Mucosa of descending colon (tissue), 3 donors: ENCODE data around the gene INCA1. TPM values are rescaled to one million over a fixed set of nuclear protein-coding genes. Genes with fewer than 3 reads are reported as not detected.

Experiments
- ATAC-seq: fragments of 200-7000 bp; cut with Tn5 transposase; one replicate; pipeline ENCODE4 v1.9.1; 2020; ENCODE audit warnings: mild to moderate bottlenecking, moderate library complexity
- DNase-seq, 3 donors: peaks; one replicate each; pipeline ENCODE4 v3.0.0-alpha.2; 2020
- H3K36me3 ChIP-seq: fragments of 200-600 bp; one replicate; pipeline ENCODE4 v1.8.0; 2021; ENCODE audit warnings: low read depth, mild to moderate bottlenecking
- H3K4me1 ChIP-seq: fragments of 200-600 bp; one replicate; pipeline ENCODE4 v1.8.0; 2021; ENCODE audit warnings: low read depth, mild to moderate bottlenecking
- H3K4me3 ChIP-seq: fragments of 200-600 bp; one replicate; pipeline ENCODE4 v1.8.0; 2021; ENCODE audit warnings: mild to moderate bottlenecking
- H3K9me3 ChIP-seq: fragments of 200-600 bp; one replicate; pipeline ENCODE4 v1.8.0; 2021; ENCODE audit warnings: mild to moderate bottlenecking
- CTCF ChIP-seq: fragments of 200-600 bp; IDR thresholded peaks from one replicate; pipeline ENCODE4 v1.8.0; 2022; ENCODE audit warnings: antibody characterized with exemption, mild to moderate bottlenecking
- intact Hi-C, 2 donors: fragments of 100-400 bp; cut with DNase I in 1 of 2; cut with micrococcal nuclease in 1 of 2; formaldehyde crosslinking; loops; one replicate each; pipeline versions ENCODE4 v1.11.0 to v1.11.1; 2022; cut with DNase I, micrococcal nuclease
- total RNA-seq, 3 donors: library from RNA; stranded (reverse); fragmentation: NEBNext Ultra II Directional in 2 of 3; extraction: Animal tissue kit (Norgen Biotek cat#: 25700) in 2 of 3; gene quantifications; one replicate each; pipeline versions ENCODE4 v1.2.1 to v1.2.4, GENCODE V29; 2021 to 2023
- donor health status: DM: no; HTN: no; CAD: no; lungs with moderate emphysema.
- donor health status: DM: no; HTN: no; CAD: no.
- donor health status: DM: no; HTN: yes; CAD: no.

Gene INCA1
- total RNA-seq, 3 donors from 2014 or later, result 1.8 to 4.5 (median 3.5) TPM

- no peak for TF ChIP-seq CTCF
- intact Hi-C loops, result no loop called here
These were observed 857 bp upstream of the INCA1 start for GRCh38 chr17:4998027-4998731.

GRCh38 chr17:4994081-4994595, 3.2 kb downstream of the INCA1 start:
- peaks cover 14% of the 10 kb centered on the region for H3K4me1 ChIP-seq
- H3K4me3 ChIP-seq, result no peak overlapping the region
- no peak for DNase-seq
- no peak for TF ChIP-seq CTCF
- no peaks in the 10 kb centered on the region for H3K36me3 ChIP-seq
- intact Hi-C loops, result no loop called here
- no peaks in the 10 kb centered on the region for H3K9me3 ChIP-seq
- no peak for ATAC-seq

More at GRCh38 chr17:4998027-4998731, 857 bp upstream of the INCA1 start:
- DNase-seq (peak in 2 of 3 donors; percentile 47 to 74), ATAC-seq (peak; percentile 12)
- peaks cover 22% of the 10 kb centered on the region for H3K4me1 ChIP-seq
- peaks cover 7% of the 10 kb centered on the region for H3K36me3 ChIP-seq
- peak overlapping the region; percentile 92 for H3K4me3 ChIP-seq
- no peaks in the 10 kb centered on the region for H3K9me3 ChIP-seq

- ATAC-seq (peak; percentile 5), DNase-seq (no peak)
- H3K4me3 ChIP-seq, result peak overlapping the region; percentile 71
- intact Hi-C loops, result loop anchor here in 1 of 2 donors (10.0 kb wide), 1 partner anchor 77 kb away; no protein-coding TSS in a partner anchor
- TF ChIP-seq CTCF, result no peak
- H3K9me3 ChIP-seq, result no peaks in the 10 kb centered on the region
- H3K4me1 ChIP-seq, result peaks cover 23% of the 10 kb centered on the region
- no peaks in the 10 kb centered on the region for H3K36me3 ChIP-seq
These were observed 9.4 kb downstream of the INCA1 start for GRCh38 chr17:4987767-4988567.

GRCh38 chr17:4986951-4987766, 10.2 kb downstream of the INCA1 start, which contains the start of gene CAMTA2:
TSS of gene CAMTA2 (minus strand) at chr17:4987675. CDS start at chr17:4986222, 1,453 bp downstream.
- intact Hi-C loops, result loop anchor here in 1 of 2 donors (10.0 kb wide), 1 partner anchor 78 kb away; no protein-coding TSS in a partner anchor
- Histone ChIP-seq H3K36me3 (no peaks in the 10 kb centered on the region), H3K4me3 (peak within 1 kb of the TSS; percentile 71), H3K4me1 (peaks cover 23% of the 10 kb centered on the region), H3K9me3 (no peaks in the 10 kb centered on the region)
- peak; percentile 94 to 96 (median 94) for DNase-seq
- ATAC-seq, result peak; percentile 89
- peak; percentile 70 for TF ChIP-seq CTCF

DNA sequence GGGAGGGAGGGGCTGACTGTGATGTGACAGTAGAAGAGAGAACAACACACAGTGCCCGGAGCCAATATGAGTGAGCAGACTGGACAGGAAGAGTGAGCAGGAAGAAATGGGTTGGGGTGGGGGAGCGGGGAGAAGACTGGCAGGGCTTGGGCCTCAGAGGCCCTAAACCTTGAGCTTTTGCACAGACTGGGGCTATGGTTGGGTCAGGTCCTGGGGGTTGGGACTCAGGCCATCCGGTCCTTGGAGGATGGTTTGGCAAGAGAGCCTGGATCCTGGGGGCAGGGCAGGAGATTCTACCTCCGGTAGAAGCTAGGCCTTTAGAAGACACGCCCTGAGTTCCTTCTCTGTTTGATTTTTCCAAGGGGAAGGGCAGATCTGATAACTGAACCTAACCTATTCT, 10.9 kb downstream of the INCA1 start:
- no peaks in the 10 kb centered on the region for H3K36me3 ChIP-seq
- ATAC-seq (peak; percentile 55), DNase-seq (peak; percentile 40 to 68 (median 58))
- intact Hi-C loops, result loop anchor here in 1 of 2 donors (10.0 kb wide), 1 partner anchor 78 kb away; no protein-coding TSS in a partner anchor
- H3K9me3 ChIP-seq, result no peaks in the 10 kb centered on the region
- peak overlapping the region; percentile 71 for H3K4me3 ChIP-seq
- no peak for TF ChIP-seq CTCF
- peaks cover 23% of the 10 kb centered on the region for H3K4me1 ChIP-seq
